Smooth muscle cell of the umbilical artery (primary cell): ENCODE data around the gene CXCL9. TPM values are rescaled to one million over a fixed set of nuclear protein-coding genes. Genes with fewer than 3 reads are reported as not detected.

Experiments used
- total RNA-seq: library from RNA; depleted of rRNA; stranded (reverse); fragments of >200 nt; gene quantifications from 2 replicates; pipeline ENCODE4 v1.2.3, GENCODE V29; 2014

The CXCL9 gene
- total RNA-seq, result not detected in 2 replicates

GRCh38 chr4:76007089-76007862 lies at the start of gene CXCL9:
CXCL9 (minus strand) TSS chr4:76007509; CDS start chr4:76007449, 60 bp downstream.

GRCh38 chr4:76035799-76036380 lies 28.6 kb upstream of the CXCL9 start, which contains the start of gene CXCL11:
CXCL11 (minus strand) TSS chr4:76036070; CDS start chr4:76035987, 83 bp downstream.

GRCh38 chr4:76023389-76023788 lies 16.1 kb upstream of the CXCL9 start, which contains the start of gene CXCL10:
CXCL10 (minus strand) TSS chr4:76023497; CDS start chr4:76023431, 66 bp downstream.

Other genes starting within 250 kb of the CXCL9 start
- not detected in 2 replicates for gene PPEF2, start 105.1 kb downstream of the CXCL9 start, total RNA-seq
- gene NAAA, start 66.5 kb downstream of the CXCL9 start, total RNA-seq, result 35.3 and 82.8 TPM in 2 replicates
- 34.7 and 43.7 TPM in 2 replicates for gene SDAD1, start 16.6 kb downstream of the CXCL9 start, total RNA-seq
- gene CXCL10, start 16.0 kb upstream of the CXCL9 start, total RNA-seq, result not detected in 2 replicates
- gene CXCL11, start 28.6 kb upstream of the CXCL9 start, total RNA-seq, result not detected in 2 replicates
- gene ART3, start 67.2 kb upstream of the CXCL9 start, total RNA-seq, result not detected in 2 replicates
- 51.9 and 52.3 TPM in 2 replicates for gene NUP54, start 140.9 kb upstream of the CXCL9 start, total RNA-seq
- 248 and 252 TPM in 2 replicates for gene SCARB2, start 206.3 kb upstream of the CXCL9 start, total RNA-seq
- 0.18 and 0.59 TPM in 2 replicates for gene FAM47E, start 244.2 kb upstream of the CXCL9 start, total RNA-seq